Measurements from ENCODE around the gene FCRLB. TPM values are rescaled to one million over a fixed set of nuclear protein-coding genes. Genes with fewer than 3 reads are reported as not detected.
A peak's percentile ranks its signal among the peaks of the same experiment; 100 is the strongest.

The FCRLB gene
- total and polyA plus RNA-seq, 4 donors = 0.33 to 2.9 (median 0.57) TPM

- DNase-seq (ENCODE audit: low spot score) = peak; percentile 41
- WGBS = 51% methylated on average over 8 of the region's 8 CpGs
- H3K9ac ChIP-seq (ENCODE audit: low read depth in 1 of 2, low read length in 2 of 2) = no peak overlapping the region
Observed at GRCh38 chr1:161702250-161702649, 19.1 kb upstream of the FCRLB start.

DNA sequence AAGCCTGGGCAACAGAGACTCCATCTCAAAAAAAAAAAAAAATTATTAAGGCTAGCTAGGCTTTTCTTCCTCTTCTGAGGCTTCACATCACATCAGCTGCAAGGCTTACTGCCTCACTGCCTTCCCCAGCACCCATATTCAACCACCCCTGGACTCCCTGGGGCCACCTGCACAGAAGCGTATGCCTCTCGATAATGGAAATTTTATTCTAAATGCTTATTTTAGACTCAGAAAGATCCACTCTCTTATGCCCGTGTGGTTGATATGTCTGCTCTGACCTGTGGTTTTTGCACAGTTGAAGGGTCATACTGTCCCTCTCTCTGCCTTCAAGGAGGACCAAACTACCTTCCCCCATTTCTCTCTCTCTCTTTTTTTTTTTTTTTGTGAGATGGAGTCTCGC lies 15.8 kb upstream of the FCRLB start:
- WGBS = 97% methylated on average over 4 of the region's 4 CpGs
- DNase-seq (ENCODE audit: low spot score) = no peak
- TF ChIP-seq HNF4G (IDR thresholded peaks at IDR 0.05) (no peak), RXRA (IDR thresholded peaks at IDR 0.05) (no peak), MAX (IDR thresholded peaks at IDR 0.05) (no peak), NR2F2 (IDR thresholded peaks at IDR 0.05) (no peak)
- Histone ChIP-seq H3K27ac (ENCODE audit: low read depth in 1 of 2, low read length in 2 of 2) (no peak overlapping the region), H3K4me3 (ENCODE audit: low read depth in 1 of 3, low read length in 3 of 3) (no peak overlapping the region), H3K4me1 (ENCODE audit: control insufficient read depth in 4 of 4, insufficient read depth in 4 of 4, low read length in 3 of 4) (no peaks in the 10 kb centered on the region), H3K36me3 (ENCODE audit: control insufficient read depth in 4 of 4, insufficient read depth in 3 of 4, low read depth in 1 of 4, low read length in 3 of 4) (no peaks in the 10 kb centered on the region), H3K9ac (ENCODE audit: low read depth in 1 of 2, low read length in 2 of 2) (no peak overlapping the region), H3K9me3 (ENCODE audit: control insufficient read depth in 4 of 4, low read length in 3 of 4) (no peaks in the 10 kb centered on the region), H3K27me3 (ENCODE audit: control insufficient read depth in 4 of 4, insufficient read depth in 4 of 4, low read length in 3 of 4) (no peaks in the 10 kb centered on the region)

More at GRCh38 chr1:161702250-161702649, 19.1 kb upstream of the FCRLB start:
- no peaks in the 10 kb centered on the region for H3K4me1 ChIP-seq (ENCODE audit: control insufficient read depth in 4 of 4, insufficient read depth in 4 of 4, low read length in 3 of 4)
- H3K27me3 ChIP-seq (ENCODE audit: control insufficient read depth in 4 of 4, insufficient read depth in 4 of 4, low read length in 3 of 4) = no peaks in the 10 kb centered on the region
- H3K9me3 ChIP-seq (ENCODE audit: control insufficient read depth in 4 of 4, low read length in 3 of 4) = no peaks in the 10 kb centered on the region
- no peak overlapping the region for H3K27ac ChIP-seq (ENCODE audit: low read depth in 1 of 2, low read length in 2 of 2)
- TF ChIP-seq NR2F2 (IDR thresholded peaks at IDR 0.05) (no peak), HNF4A (conservative IDR thresholded peaks at IDR 0.05) (peak in 1 of 2 donors; percentile 9), FOXA1 (IDR thresholded peaks at IDR 0.05) (peak; percentile 25), GABPA (IDR thresholded peaks at IDR 0.05 in 1 of 2, conservative IDR thresholded peaks at IDR 0.05 in 1 of 2) (no peak), RXRA (IDR thresholded peaks at IDR 0.05) (peak; percentile 29 to 45), SP1 (IDR thresholded peaks at IDR 0.05) (peak; percentile 41), EGR1 (IDR thresholded peaks at IDR 0.05; ENCODE audit: low read depth in 2 of 2) (no peak), FOXA2 (IDR thresholded peaks at IDR 0.05) (peak; percentile 58)
- TF ChIP-seq, protein P1, sequence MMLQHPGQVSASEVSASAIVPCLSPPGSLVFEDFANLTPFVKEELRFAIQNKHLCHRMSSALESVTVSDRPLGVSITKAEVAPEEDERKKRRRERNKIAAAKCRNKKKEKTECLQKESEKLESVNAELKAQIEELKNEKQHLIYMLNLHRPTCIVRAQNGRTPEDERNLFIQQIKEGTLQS (IDR thresholded peaks at IDR 0.05) = no peak
- H3K36me3 ChIP-seq (ENCODE audit: control insufficient read depth in 4 of 4, insufficient read depth in 3 of 4, low read depth in 1 of 4, low read length in 3 of 4) = no peaks in the 10 kb centered on the region
- no peak overlapping the region for H3K4me3 ChIP-seq (ENCODE audit: low read depth in 1 of 3, low read length in 3 of 3)

DNA sequence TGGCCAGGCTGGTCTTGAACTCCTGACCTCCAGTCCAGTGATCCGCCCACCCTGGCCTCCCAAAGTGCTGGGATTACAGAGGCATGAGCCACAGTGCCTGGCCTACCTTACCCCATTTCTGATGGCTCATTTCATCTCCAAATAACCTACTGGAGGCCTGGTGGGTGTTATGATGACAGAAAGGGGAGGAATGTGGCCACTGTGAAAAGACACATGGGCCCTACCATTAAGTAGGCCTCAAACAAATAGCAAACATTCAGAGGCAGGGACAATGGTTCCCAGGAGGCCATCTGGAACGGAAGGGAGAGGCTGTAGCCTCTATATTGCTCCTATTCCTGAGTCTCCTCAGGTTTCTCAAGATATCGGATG lies 15.2 kb upstream of the FCRLB start:
- H3K36me3 ChIP-seq (ENCODE audit: control insufficient read depth in 4 of 4, insufficient read depth in 3 of 4, low read depth in 1 of 4, low read length in 3 of 4) = no peaks in the 10 kb centered on the region
- no peaks in the 10 kb centered on the region for H3K4me1 ChIP-seq (ENCODE audit: control insufficient read depth in 4 of 4, insufficient read depth in 4 of 4, low read length in 3 of 4)
- TF ChIP-seq FOXA1 (IDR thresholded peaks at IDR 0.05) (no peak), REST (IDR thresholded peaks at IDR 0.05) (no peak), MAX (IDR thresholded peaks at IDR 0.05) (no peak), HNF4G (IDR thresholded peaks at IDR 0.05) (no peak), GABPA (IDR thresholded peaks at IDR 0.05 in 1 of 2, conservative IDR thresholded peaks at IDR 0.05 in 1 of 2) (no peak), CTCF (IDR thresholded peaks at IDR 0.05; ENCODE audit: low read depth, low read length, missing input control) (no peak), EGR1 (IDR thresholded peaks at IDR 0.05; ENCODE audit: low read depth in 2 of 2) (no peak), TAF1 (conservative IDR thresholded peaks at IDR 0.05) (no peak), ZBTB33 (IDR thresholded peaks at IDR 0.05) (no peak), JUND (IDR thresholded peaks at IDR 0.05) (no peak), HNF4A (conservative IDR thresholded peaks at IDR 0.05) (no peak), RAD21 (IDR thresholded peaks at IDR 0.05) (no peak), FOXA2 (IDR thresholded peaks at IDR 0.05) (no peak), SP1 (IDR thresholded peaks at IDR 0.05) (no peak), NR2F2 (IDR thresholded peaks at IDR 0.05) (no peak), YY1 (IDR thresholded peaks at IDR 0.05) (no peak), RXRA (IDR thresholded peaks at IDR 0.05) (no peak)
- TF ChIP-seq, protein P1 (IDR thresholded peaks at IDR 0.05) = no peak
- no peak for DNase-seq (ENCODE audit: low spot score)
- H3K4me3 ChIP-seq (ENCODE audit: low read depth in 1 of 3, low read length in 3 of 3) = no peak overlapping the region
- no peak overlapping the region for H3K27ac ChIP-seq (ENCODE audit: low read depth in 1 of 2, low read length in 2 of 2)
- H3K27me3 ChIP-seq (ENCODE audit: control insufficient read depth in 4 of 4, insufficient read depth in 4 of 4, low read length in 3 of 4) = no peaks in the 10 kb centered on the region
- H3K9ac ChIP-seq (ENCODE audit: low read depth in 1 of 2, low read length in 2 of 2) = no peak overlapping the region
- no peaks in the 10 kb centered on the region for H3K9me3 ChIP-seq (ENCODE audit: control insufficient read depth in 4 of 4, low read length in 3 of 4)
- WGBS = 88% methylated on average over 3 of the region's 3 CpGs
